ENCODE data around the gene MAPK1.
"Not testable (repeated sequence)": the region's sequence is repeated elsewhere in the genome, so short reads cannot be mapped to it uniquely, and the experiment has no call there.

Gene MAPK1

DNA sequence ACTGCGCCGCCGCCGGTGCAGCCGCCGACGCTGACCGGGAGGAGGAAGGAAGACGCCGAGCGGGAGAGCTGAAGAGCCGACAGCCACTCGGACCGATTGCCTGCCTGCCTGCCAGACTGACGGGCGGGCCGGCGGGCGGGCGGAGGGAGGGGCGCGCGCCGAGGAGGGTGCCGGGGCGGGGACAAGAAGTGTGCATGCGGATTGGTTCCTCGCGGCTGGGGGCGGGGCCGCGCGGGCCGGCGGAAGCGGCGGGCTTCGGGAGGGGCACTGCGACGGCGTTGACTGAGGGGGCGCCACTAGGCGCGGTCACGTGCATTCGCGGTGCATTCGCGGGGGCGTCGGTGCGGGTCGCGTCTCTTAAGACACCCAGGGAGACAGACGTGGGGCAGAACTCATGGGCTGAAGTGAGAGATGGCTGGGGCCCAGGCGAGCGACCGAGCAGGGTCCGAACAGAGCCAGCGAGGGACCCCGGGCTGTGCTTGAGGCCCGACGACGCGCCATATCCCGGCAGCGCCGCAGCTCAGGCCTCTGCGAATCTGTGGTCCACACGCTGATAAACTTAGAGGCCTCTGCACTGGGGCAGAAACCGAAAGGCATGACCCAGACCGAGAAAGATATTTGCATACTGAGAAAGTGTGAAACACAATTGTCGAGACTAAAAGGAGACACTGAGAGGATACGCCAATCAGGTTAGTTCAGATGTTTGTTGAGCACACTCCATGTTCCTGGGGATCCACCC lies at the start of gene MAPK1:
TSS of gene MAPK1 (minus strand) at position 118 of the 739 bp plus-strand sequence. CDS start 205 bp downstream, outside the sequence.
- DNase-seq (ENCODE audit: low spot score) = peak; percentile 97

DNA sequence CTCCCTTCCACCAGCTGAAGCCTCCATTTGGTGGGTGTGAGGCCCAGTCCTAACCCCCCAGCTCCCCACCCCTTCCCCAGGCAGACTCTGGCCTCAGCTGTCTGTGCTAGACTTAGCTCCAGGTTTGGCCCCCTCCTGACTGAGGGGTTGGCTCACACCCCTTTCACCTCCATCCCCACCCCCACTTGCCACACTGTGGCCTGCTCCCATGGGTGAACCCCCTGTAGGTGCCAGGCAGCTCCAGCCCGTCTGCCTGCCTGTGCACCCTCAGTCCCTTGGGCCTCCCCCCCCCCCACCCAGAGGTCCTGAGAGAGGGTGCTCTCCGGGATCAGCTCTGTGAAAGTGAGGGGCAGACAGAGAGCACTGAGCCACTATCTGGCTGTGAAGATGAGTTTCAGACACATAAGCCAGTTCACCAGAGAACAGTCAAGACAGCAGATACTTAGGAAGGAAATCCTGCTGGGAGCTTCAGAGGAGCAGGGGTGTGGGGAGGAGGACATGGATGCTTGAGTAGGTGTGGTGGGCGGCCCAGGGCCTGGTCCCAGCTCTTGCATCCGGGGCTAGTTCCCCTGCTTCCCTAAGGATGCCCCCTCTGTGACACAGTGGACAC lies 49.0 kb upstream of the MAPK1 start:
- DNase-seq (ENCODE audit: low spot score) = no peak

DNA sequence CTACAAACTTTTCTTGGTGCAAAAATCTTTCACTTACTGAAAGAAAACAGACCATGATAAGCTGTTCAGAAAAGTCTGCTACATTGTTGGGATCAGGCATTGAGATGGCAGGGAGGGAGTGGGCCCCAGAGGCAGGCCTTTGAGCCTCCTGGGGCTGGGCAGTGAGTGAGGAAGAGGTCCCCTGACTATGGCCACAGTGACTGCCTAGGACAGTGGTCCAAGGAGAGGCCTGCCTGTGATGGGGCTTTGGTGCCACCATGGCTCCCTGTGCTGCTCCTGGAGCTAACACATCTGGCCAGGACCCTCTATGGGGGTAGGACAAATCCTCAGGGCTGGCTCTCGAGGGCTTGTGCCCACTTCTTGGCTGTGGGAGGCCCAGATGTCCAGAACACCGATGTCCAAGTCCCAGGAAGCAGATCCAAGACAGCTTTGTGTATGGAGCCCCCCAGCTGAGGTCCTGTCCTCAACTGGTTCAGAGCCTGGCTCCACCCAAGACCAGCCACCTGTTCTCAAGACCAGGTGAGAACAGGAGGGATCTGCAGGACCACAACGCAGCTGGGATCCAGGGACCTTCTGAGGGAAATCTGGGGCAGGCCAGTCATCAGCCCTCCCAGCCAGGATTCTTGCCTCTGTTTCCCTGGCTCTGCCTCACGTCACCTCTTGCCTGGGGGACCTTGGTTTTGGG lies 48.3 kb upstream of the MAPK1 start:
- no peak for DNase-seq (ENCODE audit: low spot score)

DNA sequence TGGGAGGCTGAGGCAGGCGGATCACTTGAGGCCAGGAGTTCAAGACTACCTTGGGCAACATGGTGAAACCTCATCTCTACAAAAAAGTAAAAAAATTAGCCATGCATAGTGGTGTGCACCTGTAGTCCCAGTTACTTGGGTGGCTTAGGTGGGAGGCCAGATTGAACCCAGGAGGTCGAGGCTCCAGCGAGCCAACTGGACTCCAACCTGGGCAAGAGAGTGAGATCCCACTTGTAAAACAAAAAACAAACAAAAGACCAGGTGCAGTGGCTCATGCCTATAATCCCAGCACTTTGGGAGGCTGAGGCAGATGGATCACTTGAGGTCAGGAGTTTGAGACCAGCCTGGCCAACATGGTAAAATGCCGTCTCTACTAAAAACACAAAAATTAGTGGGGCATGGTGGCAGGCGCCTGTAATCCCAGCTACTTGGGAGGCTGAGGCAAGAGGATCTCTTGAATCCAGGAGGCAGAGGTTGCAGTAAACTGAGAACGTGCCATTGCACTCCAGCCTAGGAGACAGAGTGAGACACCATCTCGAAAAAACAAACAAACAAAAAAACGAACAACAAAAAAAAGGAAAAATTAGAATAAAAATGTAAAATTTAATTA lies 46.7 kb upstream of the MAPK1 start:
- DNase-seq (ENCODE audit: low spot score) = not testable (repeated sequence)

DNA sequence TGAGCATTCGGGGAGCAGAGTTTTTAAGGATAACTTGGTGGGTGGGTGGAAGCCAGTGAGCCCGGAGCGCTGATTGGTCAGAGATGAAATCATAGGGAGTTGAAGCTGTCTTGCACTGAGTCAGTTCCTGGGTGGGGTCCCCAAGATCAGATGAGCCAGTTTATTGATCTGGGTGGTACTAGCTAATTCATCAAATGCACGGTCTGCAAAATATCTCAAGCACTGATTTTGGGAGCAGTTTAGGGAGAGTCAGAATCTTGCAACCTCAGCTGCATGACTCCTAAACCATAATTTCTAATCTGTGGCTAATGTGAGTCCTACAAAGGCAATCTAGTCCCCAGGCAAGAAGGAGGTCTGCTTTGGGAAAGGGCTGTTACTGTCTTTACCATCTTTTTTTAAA lies 42.9 kb upstream of the MAPK1 start:
- DNase-seq (ENCODE audit: low spot score) = not testable (repeated sequence)

DNA sequence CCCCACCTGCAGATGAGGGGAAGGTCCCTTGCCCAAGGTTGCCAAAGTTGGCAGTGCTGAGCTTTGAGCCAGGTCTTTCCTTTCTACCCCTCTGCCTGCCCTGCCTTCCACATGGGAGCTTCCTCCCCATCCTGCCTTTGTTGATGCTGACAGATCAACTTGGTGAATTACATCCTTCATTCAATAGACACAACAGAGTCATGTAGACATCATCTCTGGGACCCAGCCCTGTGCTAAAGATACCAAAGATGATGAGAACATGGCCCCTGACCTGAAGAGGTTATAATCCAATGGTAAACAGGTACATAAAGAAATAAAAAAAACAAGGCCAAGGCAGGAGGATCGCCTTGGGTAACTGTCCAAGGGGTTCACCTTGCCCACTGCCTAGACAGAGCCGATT lies 42.4 kb upstream of the MAPK1 start:
- no peak for DNase-seq (ENCODE audit: low spot score)

DNA sequence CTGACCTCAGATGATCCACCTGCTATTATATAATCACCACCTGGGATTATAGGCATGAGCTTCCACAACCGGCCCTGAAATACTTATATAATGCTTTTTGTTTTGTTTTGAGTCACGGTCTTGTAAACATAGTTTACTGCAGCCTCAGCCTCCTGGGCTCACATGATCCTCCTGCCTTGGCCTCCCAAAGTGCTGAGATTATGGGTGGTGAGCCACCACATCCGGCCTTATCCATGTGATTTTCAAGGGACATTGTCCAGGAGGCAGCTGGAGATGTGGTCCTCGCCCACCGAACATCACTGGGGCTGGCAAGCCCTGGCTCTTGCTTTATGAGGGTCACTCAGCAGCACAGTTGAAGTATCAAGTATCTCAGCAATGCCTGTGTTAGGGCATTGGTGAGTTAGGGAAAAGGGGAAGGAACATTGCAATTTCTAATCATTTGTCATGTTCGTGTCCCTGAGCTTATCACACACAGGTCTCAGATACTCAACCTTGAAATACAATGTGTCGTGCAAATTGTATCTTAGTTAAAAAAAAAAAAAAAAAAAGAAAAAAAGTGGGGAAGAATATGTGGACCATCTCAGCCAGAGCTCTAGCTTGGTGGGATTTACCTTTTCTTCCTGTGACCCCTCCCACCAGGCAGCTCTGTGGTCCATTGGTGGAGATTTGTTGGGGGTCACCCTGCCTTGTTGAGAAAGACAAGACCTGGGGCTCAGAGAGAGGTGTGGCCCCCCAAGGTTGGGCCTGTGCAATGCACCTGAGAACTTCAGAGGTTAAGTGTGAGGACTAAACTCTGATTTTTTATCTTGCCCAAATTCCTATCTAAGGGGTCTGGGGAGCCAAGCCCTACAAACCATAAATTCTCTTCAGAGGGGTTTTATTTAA lies 40.4 kb upstream of the MAPK1 start:
- no peak for DNase-seq (ENCODE audit: low spot score)

DNA sequence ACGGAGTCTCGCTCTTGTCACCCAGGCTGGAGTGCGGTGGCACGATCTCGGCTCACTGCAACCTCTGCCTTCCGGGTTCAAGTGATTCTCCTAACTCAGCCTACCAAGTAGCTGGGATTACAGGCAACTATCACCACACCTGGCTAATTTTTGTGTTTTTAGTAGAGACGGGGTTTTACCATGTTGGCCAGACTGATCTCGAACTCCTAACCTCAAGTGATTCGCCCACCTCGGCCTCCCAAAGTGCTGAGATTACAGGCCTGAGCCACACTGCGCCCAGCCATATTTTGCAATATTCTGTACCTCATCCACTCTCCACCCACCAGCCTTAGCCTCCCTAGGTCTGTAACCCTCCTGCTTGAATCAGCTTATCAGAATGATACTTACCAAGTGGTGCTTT lies 37.8 kb upstream of the MAPK1 start:
- not testable (repeated sequence) for DNase-seq (ENCODE audit: low spot score)

DNA sequence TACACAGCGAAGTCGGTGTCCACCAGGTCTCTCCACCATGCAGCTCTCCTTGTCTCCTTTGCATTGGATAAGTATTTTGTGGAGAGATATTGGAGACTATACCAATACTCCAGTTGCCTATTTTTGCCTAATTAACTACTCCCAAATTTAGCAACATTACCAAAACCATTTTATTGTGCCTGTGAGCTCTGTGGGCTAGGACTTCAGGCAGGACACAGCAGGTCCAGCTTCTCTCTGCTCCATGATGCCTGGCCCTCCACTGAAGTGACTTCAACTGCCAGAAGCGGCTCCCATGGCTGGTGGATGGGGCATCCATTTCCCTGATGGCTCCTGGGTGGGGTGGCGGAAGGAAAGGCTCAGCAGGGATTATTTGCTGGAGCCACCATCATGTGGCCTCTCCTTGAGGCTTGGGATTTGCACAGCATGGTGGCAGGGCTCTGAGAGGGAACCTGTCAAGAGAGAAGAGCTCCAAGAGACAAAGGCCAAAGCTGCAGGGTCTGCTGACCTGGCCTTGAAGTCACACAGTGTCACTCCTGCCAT lies 36.9 kb upstream of the MAPK1 start:
- no peak for DNase-seq (ENCODE audit: low spot score)

DNA sequence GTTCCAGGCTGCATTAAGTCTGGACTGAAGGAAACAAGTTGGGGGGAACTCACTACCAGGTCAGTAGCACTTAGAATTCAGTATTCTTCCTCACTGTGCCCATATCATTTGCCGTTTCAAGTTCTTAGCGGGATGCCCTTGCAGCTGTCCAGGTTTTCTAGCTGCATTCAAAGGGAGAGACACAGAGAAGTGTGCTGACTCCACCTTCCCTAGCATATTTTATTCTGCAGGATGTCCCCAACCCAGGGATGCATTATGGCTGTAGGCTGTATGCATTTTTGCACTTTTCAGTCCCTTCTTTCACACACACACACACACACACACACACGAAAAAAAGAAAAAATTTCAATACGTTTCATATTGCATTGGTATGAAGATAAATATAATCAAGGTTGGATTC lies 35.8 kb upstream of the MAPK1 start:
- DNase-seq (ENCODE audit: low spot score) = no peak

DNA sequence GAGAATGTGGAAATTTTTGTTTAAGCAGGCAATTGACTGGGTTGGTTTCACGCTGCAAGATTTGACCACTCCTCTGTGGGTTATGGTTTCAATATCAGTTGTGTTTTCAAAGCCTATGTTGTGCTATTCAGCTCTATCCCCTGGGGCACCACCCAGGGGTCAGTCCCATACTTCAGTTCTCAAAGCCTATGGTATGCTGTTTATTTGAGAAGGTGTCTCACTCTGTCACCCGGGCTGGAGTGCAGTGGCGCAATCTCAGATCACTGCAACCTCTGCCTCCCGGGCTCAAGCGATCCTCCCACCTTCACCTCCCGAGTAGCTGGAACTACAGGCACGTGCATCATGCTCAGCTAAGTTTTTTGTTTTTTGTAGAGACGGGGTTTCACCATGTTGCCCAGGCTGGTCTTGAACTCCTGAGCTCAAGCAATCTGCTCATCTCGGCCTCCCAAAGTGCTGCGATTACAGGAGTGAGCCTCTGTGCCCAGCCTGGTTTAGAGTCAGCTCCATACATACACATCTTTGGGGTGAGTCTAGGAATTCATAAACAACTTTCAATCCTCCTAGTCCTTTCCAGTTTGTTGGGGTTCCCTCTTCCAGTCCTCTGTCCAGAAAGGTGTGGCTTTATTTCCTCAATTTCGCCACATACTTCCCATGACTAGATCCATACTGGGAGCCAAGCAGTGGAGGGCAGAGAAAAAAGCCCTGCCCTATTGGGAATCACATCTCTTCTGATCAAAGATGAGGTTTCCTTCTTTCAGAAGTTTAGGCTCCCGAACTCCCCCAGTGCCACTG lies 35.0 kb upstream of the MAPK1 start:
- DNase-seq (ENCODE audit: low spot score) = no peak

DNA sequence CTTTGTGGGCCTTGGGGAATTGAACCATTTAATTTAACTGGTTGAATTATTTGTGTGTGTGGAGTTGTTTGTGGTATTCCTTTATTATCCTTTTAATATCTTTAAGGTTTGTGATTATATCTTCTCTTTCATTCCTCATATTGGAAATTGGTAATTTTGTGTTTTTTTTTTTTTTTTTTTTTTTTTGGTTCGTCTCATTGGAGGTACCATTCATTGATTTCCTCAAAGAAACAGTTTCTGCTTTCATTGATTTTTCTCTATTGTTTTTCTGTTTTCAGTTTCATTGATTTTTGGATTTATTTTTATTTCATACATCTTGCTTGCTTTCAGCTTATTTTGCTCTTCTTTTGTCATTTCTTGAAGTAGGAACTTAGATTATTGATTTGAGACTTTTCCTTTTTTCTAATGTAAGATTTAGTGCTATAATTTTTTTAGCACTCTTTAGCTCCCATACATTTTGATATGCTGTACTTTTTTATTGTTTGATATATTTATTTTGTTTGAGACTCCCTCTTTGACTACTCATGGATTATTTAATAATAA lies 31.0 kb upstream of the MAPK1 start:
- no peak for DNase-seq (ENCODE audit: low spot score)

DNA sequence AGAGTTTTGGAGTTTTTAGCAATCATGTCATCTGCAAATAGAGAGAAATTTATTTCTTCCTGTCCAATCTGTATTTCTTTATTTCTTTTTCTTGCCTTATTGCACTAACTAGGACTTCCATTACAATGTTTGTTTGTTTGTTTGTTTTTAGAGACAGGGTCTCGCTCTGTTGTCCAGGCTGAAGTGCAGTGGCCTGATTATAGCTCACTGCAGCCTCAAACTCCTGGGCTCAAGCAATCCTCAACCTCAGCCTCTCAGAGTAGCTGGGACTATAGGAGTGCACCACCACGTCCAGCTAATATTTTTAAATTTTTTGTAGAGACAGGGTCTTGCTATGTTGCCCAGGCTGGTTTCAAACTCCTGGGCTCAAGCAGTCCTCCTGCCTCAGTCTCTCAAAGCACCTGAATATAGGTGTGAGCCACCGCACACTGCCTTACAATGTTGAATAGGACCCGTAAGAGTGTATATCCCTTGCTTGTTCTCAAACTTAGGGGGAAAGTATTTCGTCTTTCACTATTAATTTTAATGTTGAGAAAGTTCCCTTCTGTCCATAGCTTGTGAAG lies 29.6 kb upstream of the MAPK1 start:
- no peak for DNase-seq (ENCODE audit: low spot score)

DNA sequence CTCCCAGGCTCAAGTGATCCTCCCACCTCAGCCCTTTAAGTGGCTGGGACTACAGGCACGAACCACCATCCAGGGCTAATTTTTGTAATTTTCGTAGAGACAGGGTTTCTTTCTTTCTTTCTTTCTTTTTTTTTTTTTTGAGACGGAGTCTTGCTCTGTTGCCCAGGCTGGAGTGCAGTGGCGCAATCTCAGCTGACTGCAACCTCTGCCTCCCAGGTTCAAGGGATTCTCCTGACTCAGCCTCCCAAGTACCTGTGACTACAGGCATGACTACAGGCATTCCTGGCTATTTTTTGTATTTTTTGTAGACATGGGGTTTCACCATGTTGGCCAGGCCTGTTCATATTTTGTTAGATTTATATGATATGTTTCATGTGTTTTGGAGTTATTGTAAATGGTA lies 28.8 kb upstream of the MAPK1 start:
- DNase-seq (ENCODE audit: low spot score) = not testable (repeated sequence)

DNA sequence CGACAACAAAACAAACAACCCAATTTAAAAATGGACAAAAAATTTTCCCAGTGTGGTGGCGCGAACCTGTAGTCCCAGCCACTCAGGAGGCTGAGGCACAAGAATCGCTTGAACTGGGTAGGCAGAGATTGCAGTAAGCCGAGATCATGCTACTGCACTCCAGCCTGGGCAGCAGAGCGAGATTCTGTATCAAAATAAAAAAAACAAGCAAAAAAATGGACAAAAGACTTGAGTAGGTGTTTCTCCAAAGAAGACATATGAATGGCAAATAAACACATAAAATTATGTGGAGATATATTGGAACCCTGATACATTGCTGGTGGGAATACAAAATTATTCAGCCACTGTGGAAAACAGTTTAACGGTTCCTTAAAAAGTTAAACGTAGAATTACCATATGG lies 27.4 kb upstream of the MAPK1 start:
- no peak for DNase-seq (ENCODE audit: low spot score)

DNA sequence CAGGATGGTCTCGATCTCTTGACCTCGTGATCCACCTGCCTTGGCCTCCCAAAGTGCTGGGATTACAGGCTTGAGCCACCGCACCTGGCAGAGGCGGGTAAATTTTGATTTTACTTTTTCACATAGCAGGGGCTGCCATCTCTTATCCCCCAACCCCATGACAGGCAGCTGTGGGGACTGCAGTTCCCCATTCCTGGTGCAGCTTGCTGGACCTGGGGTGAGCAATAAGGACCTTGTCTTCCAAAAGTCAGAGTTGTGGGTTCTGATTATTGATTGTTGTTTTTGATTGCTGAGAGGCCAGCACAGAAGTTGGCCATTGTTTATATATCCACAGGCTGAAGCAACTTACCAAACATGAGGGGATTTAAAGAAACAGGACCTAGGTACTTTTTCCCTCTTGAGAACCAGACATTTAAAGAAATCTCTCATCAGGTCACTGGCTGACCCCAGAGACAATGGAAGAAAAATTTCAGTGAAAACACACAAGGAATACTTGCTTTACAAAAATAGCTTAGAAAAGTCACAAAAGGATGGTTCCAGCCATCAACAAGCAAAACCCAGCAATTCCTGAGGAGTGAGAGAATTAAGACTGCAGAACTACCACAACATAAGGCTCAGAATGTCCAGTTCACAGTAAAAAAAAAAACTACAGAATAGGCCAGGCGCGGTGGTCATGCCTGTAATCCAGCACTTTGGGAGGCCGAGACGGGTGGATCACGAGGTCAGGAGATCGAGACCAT lies 22.0 kb upstream of the MAPK1 start:
- DNase-seq (ENCODE audit: low spot score) = no peak

DNA sequence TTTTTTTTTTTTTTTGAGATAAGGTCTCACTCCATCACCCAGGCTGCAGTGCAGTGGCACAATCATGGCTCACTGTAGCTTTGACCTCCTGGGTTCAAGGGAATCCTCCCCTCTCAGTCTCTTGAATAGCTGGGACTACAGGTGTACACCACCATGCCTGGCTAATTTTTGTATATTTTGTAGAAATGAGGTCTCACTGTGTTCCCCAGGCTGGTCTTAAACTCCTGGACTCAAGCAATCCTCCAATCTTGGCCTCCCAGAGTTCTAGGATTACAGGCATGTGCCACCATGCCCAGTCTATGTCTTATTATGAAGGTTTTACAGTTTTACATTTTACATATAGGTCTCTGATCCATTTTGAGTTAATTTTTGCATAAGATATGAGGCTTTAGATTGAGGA lies 20.4 kb upstream of the MAPK1 start:
- DNase-seq (ENCODE audit: low spot score) = no peak

DNA sequence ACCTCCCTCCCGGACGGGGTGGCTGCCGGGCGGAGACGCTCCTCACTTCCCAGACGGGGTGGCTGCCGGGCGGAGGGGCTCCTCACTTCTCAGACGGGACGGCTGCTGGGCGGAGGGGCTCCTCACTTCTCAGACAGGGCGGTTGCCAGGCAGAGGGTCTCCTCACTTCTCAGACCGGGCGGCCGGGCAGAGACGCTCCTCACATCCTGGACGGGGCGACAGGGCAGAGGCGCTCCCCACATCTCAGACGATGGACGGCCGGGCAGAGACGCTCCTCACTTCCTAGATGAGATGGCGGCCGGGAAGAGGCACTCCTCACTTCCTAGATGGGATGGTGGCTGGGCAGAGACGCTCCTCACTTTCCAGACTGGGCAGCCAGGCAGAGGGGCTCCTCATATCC lies 16.5 kb upstream of the MAPK1 start:
- not testable (repeated sequence) for DNase-seq (ENCODE audit: low spot score)

DNA sequence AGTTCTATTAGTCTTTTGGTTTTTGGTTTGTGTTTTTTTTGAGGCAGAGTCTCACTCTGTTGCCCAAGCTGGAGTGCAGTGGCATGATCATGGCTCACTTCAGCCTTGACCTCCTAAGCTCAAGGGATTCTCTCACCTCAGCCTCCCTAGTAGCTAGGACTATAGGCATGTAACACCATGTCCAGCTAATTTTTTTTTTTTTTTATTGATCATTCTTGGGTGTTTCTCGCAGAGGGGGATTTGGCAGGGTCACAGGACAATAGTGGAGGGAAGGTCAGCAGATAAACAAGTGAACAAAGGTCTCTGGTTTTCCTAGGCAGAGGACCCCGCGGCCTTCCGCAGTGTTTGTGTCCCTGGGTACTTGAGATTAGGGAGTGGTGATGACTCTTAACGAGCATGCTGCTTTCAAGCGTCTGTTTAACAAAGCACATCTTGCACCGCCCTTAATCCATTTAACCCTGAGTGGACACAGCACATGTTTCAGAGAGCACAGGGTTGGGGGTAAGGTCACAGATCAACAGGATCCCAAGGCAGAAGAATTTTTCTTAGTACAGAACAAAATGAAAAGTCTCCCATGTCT lies 15.4 kb upstream of the MAPK1 start:
- DNase-seq (ENCODE audit: low spot score) = not testable (repeated sequence)
